GM18868 (cell line): Measurements from ENCODE around the gene ATXN8OS.
"Not testable (repeated sequence)": the region's sequence is repeated elsewhere in the genome, so short reads cannot be mapped to it uniquely, and the experiment has no call there.

ENCODE experiments used
- ATAC-seq: cut with Tn5 transposase; IDR thresholded peaks from one replicate; pipeline ENCODE4 v1.9.1; 2021; ENCODE audit warnings: mild to moderate bottlenecking, moderate library complexity; ENCODE audit not compliant: unreplicated experiment

The ATXN8OS gene

DNA sequence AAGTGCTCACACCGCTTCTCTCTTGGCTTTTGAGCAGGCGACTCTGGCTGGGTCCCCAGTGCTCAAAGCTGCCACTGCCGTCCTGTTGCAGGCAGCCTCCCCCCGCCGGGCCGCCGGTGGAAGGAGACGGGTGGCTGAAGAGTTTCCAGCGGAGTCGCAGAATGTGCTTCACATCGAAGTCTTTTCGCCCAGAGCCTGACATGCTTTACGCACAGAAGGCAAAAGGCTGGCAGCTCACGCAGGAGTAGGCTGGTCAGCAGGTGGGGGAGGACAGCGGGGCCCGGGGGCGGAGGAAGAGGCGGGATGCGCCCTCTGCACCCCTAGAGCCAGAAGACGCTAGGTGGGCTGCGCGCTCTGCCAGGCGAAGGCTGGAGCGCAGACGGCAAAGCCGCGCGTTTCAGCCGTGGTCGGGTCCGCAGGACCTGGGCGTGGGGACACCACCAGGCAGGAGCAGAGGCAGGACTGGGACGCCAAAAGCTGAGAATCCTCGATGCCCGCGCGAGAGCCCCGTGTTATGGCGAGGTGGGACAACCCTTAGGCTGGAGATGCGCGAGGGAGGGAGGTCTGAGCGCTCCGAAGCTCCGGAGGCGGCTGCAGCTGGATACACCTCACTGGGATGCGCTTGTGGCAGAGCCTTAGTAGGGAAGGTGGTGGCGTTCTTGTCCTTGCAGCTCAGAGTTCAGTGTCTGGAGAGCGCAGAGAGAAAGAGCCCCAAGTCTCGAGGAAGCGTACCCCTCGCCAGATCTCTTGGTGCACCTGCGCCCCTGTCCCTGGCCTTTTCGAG is at the start of gene ATXN8OS:
TSS of gene ATXN8OS (plus strand) at position 329 of the 784 bp plus-strand sequence.
- ATAC-seq: no peak

DNA sequence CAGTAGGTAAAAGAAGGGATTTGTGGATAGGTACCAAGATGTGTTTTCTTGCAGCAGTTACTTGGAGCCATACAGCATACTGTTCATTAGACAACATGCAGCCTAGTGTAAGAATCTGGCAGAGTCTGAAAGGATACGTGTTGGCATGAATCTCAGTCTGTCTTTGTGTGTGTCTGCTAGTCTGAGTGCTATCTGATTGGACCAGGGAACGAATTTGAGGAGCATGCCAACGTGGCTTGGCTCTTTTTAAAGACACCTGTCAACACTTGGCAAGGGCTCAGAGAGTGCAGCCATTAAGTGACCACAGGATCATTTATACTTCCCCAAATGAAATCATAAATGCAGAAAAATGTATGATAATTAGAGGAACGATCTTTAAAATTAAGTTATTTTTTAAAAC is 27.6 kb upstream of the ATXN8OS start:
- ATAC-seq: no peak

DNA sequence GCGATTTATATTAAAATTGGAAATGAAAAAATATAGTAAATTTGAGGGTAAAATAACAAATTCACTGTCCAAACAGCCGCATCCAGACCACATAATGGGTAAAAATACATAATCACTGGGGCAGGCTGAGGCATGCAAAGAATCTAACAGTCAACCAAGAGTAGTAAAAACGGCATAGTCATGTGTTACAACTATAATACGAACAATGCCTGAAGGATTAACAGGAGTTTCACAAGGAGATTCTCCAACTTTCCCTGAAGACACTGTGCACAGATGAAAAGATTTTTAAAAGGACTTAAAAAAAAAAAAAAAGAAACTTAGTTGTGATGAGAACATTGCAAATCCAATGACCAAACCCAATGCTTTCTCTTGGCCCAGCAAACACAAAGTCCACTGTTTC is 20.4 kb upstream of the ATXN8OS start:
- no peak for ATAC-seq

DNA sequence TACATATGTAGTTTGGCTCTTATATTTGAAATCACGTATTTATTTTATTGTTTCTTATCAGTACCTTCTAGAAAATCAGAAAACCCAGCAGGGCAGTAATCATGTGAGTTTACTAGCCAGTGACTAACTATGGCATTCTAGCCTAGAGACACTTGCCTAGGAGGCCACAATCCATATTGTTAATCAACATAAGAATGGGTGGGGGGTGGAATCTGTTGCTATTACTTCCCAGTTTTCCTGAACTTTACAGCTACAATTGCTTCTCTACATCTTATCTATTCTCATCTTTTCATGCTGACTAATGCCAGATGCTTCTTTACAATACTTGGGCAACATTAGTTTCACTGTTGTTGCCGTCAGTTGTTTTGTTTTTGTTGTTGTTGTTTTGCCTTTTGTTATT is 18.7 kb upstream of the ATXN8OS start:
- ATAC-seq: no peak

DNA sequence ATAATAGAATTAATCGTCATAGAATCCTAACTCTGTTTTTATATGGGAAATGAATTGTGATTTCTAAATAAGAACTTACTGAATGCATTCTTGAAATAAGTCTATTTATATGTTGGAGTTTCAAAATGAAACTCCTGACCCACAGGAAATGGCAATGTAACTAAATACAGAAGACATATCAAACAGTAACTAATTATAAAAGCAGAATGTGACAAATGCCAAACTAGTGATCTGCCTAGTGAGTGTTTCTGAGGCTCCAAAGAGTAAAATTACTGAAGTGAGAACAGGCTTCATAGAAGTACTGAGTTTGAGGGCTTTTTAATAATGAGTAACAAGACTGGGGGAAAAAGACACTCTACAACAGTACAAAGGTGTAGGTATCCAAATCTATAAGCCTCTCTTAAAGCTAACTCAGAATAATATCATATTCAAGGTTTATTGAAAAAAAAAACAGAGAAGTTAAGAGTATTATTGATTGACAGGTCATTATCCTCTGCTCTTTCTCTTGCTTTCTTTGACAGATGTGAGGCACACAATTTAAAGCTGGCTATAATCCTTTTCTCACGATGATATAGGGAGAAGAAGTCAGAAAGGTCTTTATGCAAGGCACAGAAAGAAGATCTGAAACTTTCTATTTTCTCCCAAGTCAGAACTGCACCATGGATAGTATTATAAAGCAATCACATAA is 17.4 kb upstream of the ATXN8OS start:
- ATAC-seq: no peak

DNA sequence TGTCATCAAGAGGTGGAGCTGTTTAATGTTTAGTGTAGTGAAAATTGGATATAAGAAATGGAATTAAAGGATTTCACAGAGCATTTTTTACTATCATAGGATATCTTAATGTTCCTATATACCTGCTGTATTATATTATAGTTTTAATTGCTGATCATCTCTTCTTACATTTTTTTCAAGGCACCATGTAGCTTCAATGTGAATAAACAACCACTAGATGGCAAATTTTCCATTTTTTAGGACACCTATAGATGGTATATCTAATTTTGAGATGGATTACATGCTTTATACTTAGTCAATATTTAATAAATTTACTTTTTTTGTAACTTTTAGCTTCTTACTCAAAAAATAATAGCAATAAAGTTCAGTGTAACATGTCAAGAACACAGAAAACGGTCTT is 9.0 kb upstream of the ATXN8OS start:
- peak; percentile 70 for ATAC-seq

DNA sequence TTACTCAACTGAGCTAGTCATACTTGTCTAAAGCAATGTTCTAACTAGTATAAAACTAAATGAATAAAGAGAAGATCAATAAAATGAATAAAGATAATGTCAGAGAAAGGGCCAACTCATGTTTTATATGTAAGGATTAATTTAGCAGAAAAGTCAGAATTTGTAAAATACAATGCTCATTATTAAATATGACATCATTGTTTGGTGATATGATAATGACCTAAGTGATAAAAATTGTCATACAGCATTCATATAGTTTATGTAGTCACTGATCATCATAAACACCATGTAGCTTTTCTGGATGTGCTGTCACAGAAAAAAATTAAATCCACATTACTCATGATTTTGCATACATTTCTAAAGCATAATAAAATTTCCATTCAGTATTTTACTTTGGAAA is 3.1 kb upstream of the ATXN8OS start:
- no peak for ATAC-seq

DNA sequence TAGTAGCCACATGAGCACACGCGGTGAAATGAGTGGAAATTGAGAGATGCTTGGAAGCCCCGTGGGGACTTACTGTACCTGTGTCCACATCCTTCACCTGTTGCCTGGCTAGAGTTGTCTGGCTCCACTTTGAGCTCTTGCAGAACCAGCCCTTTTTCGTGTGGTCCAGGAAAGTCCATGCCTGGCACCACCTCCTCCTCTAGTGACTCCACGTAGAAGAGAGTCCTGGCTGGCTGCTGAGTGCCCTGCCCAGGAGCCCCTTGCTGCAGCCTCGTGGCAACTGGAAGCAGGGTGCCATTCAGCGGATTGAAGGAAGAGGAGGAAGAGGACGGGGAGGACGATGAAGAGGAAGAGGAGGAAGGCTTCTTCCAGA is 515 bp upstream of the ATXN8OS start:
- ATAC-seq: no peak

DNA sequence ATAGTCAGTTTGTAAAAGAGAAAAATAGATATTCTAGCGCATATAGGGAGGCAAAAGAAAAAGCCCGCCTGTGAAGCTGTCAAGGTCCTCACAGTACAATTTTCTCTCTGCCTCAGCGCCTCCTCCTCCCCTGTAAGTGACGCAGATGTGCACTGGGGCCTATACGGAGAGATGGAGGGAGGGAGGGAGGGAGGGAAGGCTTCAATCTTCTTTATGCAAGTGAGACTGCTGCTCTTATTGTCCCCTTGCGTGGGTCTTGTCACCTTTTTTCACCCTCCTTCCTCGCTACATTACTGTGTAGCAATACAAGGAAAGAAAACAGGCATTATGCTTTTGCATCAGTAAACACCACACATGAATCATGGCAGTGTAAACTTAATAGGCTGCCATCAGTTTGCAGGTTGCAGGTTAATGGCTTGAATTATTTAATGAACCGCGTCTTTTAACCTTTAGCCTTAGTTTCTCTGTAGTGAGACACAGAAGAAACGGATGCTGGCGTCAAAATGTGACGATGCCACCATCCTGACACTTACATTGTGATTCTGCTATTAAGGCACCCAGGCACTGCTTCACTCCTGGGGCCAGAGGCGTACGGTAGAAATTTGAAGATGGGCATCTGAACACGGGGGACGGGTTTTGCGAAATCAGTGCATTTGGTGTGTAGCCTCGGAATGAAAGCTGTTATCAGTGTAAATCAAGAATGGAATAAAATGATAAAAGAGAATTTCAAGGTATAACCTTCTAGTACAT is 905 bp downstream of the ATXN8OS start, which contains the start of gene KLHL1:
TSS of gene KLHL1 (minus strand) at position 97 of the 750 bp plus-strand sequence. CDS start 753 bp downstream, outside the sequence.
- ATAC-seq: no peak

DNA sequence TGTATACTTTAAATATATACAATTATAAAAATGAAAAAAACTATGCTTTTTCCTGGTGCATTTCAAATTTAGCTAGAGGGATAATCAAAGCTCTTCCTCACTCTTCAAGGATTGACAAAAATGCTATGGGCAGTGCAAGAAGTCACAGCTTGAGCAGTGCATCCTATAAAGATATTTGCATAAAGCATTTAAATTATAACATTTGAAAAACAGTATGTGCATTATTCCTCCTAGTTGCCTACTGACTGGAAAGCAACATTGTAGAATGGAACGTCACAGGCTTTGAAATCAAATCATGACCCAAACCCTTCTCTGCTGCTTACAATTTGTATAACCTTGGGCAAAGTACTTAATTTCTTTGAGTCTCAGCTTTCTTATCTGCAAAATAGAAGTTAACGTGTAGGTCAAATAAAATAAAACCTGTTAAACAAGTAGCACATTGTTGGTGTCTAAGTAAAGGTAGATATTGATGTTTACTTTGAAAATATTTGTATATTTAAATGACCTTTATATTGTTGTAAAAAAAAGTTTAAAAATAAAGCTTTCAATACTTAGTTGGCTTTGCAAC is 9.8 kb downstream of the ATXN8OS start:
- no peak for ATAC-seq

DNA sequence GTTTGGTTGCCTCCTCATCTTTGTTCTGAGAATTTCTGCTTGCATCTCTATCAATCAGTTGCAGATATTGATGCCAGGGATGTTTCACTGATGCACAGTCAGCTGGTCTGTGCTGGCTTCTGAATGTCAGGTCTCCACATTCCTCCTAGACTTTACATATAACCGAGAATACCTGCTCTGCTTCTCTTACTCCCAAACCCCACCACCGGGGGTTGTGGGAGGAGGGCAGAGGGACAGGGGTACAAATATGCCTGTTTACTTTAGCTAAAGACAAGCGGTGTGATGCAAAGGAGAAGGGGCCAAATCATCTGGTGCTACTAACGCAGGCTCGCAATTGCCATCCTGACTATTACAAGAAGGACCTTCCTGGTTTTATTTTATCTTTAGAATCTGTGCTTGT is 18.1 kb downstream of the ATXN8OS start:
- ATAC-seq: no peak

DNA sequence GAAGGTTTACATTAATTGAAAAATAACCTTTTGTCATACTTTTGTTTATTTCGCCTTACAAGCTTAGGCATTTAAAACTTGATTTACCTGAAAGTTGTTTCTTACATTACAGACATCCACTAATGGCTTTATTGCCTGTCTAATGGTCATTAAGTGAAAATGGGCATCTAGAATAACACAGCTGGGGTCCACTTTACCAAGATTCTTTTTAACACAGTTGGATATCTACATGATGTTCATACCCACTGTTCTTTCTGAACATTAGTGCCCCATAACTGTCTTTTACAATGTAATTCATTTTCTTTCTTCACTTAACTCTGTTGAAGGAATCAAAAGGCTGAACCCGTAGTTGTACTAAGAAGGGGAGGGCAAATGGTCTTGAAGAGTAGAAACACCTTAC is 20.5 kb downstream of the ATXN8OS start:
- no peak for ATAC-seq

DNA sequence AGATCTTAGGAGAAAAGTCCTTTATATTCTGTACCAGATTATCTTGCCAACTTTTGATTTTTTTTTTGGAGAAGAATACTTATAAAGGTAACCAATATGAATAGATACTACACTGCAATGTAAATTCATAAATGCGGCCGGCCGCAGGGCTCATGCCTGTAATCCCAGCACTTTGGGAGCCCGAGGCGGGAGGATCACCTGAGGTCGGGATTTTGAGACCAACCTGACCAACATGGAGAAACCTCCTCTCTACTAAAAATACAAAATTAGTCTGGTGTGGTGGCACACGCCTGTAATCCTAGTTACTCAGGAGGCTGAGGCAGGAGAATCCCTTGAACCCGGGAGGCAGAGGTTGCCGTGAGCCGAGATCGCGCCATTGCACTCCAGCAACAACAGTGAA is 35.0 kb downstream of the ATXN8OS start:
- not testable (repeated sequence) for ATAC-seq

DNA sequence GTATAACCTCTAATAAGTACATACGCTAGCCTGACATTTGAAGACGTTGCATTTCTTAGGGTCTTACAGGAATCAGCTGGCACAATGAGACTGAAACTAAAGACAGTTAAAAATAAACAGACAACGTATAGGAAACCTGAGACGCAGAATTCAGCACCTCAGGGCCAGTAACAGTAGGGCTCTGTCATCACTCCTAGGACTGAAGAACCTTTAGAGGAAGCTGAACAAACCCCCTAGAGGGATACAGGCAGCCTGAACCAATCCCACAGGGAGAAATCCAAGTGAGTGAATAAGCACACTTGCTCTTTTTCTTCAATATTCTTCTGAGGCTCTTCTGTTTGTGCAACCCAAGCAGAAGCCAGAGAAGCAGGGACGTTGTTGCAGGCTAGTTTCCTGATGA is 54.5 kb downstream of the ATXN8OS start:
- ATAC-seq: no peak

DNA sequence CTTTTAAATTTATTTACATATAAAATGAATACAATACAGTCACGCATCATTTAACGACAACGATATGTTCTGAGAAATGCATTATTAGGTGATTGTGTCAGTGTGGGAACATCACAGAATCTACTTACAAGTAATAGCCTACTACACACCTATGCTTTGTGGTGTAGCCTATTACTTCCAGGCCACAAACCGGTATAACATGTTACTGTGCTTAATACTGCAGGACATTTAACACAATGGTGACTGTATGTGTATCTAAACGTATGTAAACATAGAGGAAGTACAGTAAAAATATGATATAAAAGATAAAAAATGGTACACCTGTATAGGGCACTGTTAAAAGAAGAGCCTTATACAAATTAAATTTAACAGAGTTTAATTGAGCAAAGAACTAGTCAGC is 63.1 kb downstream of the ATXN8OS start:
- no peak for ATAC-seq

DNA sequence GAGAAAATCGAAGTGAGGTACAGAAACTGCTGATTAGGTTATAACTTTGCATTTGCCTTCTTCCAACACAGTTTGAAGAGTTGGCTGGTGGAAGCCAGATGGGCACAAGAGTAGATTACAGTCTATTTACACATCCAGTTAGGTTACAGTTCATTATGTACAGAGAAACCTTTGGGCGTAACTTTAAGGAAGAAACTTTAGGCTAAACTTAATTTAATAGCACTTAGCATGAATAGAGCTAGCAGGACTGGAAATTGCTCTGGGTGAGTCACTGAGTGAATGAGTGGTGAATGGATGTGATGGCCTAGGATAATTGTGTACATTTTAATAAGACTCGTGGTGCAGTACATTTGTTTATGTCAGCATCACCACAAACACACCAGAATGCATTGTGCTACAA is 63.5 kb downstream of the ATXN8OS start:
- no peak for ATAC-seq

DNA sequence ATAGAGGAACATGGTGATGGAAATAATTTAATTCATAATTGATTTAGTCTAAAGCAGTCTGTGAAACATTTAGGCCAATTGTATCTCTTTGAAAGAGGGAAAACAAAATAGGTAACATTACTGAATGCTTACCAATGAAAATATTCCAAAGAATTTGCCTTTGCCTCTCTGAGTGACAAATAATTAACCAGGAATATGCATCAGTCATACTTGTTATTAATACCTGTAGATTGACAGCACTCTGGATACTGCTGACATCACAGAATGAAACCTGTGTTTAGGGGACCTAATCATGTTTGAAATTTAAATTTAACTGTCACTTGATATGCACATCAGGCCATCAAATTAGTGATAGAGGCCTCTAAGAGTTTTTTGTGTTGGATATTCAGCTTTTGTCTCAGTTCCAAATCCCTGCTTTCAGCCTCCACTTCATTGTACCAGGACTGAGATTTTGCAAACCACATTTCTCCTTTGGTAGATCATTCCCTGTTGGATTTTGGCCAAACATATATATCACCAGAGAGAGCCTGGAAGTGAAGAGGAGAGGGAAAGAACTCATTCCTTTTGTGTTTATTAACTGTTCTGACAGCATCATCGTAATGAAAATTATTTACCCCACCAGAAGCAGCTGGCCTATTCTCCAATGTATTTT is 65.4 kb downstream of the ATXN8OS start:
- no peak for ATAC-seq

DNA sequence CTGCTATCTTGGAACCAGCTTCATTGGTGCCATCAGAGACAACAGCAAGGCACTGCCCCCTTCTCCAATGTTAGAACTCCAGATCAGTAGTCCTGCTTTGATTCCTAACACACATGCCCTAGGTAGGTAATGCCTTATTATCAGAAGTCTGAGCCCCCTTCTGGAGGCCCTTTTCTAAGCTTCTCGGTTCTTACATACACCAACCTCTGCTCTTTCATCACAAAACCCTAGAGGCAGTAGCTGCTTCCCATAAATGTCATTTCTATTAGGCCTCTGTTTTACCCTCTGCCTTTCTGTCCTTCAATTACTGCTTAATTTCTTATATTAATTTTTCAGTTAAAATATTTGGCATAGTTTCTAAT is 66.0 kb downstream of the ATXN8OS start:
- no peak for ATAC-seq

DNA sequence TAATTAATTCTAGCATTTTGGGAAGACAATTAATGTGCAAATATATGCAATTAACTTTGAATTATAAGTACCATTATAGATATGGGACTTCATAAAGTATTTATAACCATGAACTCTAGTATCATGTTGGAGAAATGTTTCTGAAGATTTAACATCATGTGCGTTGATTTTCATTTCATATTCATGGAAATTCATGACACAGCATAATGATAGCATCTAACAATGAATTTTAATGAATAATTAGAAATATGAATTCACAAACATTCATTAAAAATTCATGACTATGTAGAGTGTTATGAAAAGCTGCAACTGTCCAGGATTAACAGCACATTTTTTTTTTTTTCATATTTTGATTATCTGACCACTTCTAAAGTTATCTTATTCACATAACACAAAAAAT is 70.7 kb downstream of the ATXN8OS start:
- no peak for ATAC-seq
